Right lobe of liver (tissue), 4 donors: ENCODE results near the gene CLCN7.
"Not testable (repeated sequence)": the region's sequence is repeated elsewhere in the genome, so short reads cannot be mapped to it uniquely, and the experiment has no call there.

Experiments used
- CTCF ChIP-seq, 4 donors: fragments of 200-600 bp in 3 of 4; fragments of 450-650 bp in 1 of 4; IDR thresholded peaks; one replicate each; pipeline versions ENCODE4 v1.5.1 to v1.8.0; 2016 to 2022; ENCODE audit warnings: antibody characterized with exemption in 4 of 4, mild to moderate bottlenecking in 2 of 4
- POLR2A ChIP-seq: fragments of 450-650 bp; IDR thresholded peaks from one replicate; pipeline ENCODE4 v1.6.1; 2017; ENCODE audit warnings: antibody characterized with exemption, mild to moderate bottlenecking
- donor health status: DM: no; HTN: no; CAD: no.
- donor health status: DM: no; HTN: no; CAD: no.
- donor health status: DM: no; HTN: yes; CAD: no.

GRCh38 chr16:1469141-1469540 is 5.7 kb downstream of the CLCN7 start:
- TF ChIP-seq CTCF (IDR thresholded peaks at IDR 0.05); POLR2A: not testable (repeated sequence)
